ENCODE data around the gene LRRC63. TPM values are rescaled to one million over a fixed set of nuclear protein-coding genes. Genes with fewer than 3 reads are reported as not detected.

The LRRC63 gene
- total RNA-seq, 1 donor from 2014 or later: not detected

GRCh38 chr13:46315491-46316075 lies 103.9 kb downstream of the LRRC63 start:
- Histone ChIP-seq H3K9me3 (no peaks in the 10 kb centered on the region), H3K4me1 (no peaks in the 10 kb centered on the region), H3K4me3 (no peak overlapping the region), H3K27ac (no peak overlapping the region), H3K36me3 (no peaks in the 10 kb centered on the region), H3K27me3 (no peaks in the 10 kb centered on the region)
- intact Hi-C loops (cut with DNase I): no loop called here
- no peak for TF ChIP-seq CTCF (IDR thresholded peaks at IDR 0.05)
- DNase-seq (ENCODE audit: low spot score in 2 of 2): no peak

GRCh38 chr13:46317120-46317519 lies 105.4 kb downstream of the LRRC63 start:
- no peaks in the 10 kb centered on the region for H3K9me3 ChIP-seq
- H3K4me3 ChIP-seq: no peak overlapping the region
- no peaks in the 10 kb centered on the region for H3K27me3 ChIP-seq
- no peaks in the 10 kb centered on the region for H3K36me3 ChIP-seq
- no peak for TF ChIP-seq CTCF (IDR thresholded peaks at IDR 0.05)
- DNase-seq (ENCODE audit: low spot score in 2 of 2): no peak
- H3K27ac ChIP-seq: no peak overlapping the region
- intact Hi-C loops (cut with DNase I): no loop called here
- H3K4me1 ChIP-seq: no peaks in the 10 kb centered on the region

- no peaks in the 10 kb centered on the region for H3K4me1 ChIP-seq
- no peaks in the 10 kb centered on the region for H3K36me3 ChIP-seq
- H3K27ac ChIP-seq: no peak overlapping the region
- DNase-seq (ENCODE audit: low spot score in 2 of 2): no peak
- H3K27me3 ChIP-seq: no peaks in the 10 kb centered on the region
- TF ChIP-seq CTCF (IDR thresholded peaks at IDR 0.05): no peak
- no peaks in the 10 kb centered on the region for H3K9me3 ChIP-seq
- intact Hi-C loops (cut with DNase I): no loop called here
- H3K4me3 ChIP-seq: no peak overlapping the region
These were observed 107.3 kb downstream of the LRRC63 start for GRCh38 chr13:46318986-46319385.

GRCh38 chr13:46320406-46320805 lies 108.7 kb downstream of the LRRC63 start:
- Histone ChIP-seq H3K27ac (no peak overlapping the region), H3K27me3 (no peaks in the 10 kb centered on the region), H3K4me1 (no peaks in the 10 kb centered on the region), H3K9me3 (no peaks in the 10 kb centered on the region), H3K4me3 (no peak overlapping the region), H3K36me3 (no peaks in the 10 kb centered on the region)
- DNase-seq (ENCODE audit: low spot score in 2 of 2): no peak
- no peak for TF ChIP-seq CTCF (IDR thresholded peaks at IDR 0.05)
- intact Hi-C loops (cut with DNase I): no loop called here

GRCh38 chr13:46320821-46321220 lies 109.1 kb downstream of the LRRC63 start:
- Histone ChIP-seq H3K9me3 (no peaks in the 10 kb centered on the region), H3K4me1 (no peaks in the 10 kb centered on the region), H3K4me3 (no peak overlapping the region), H3K27ac (no peak overlapping the region), H3K36me3 (no peaks in the 10 kb centered on the region), H3K27me3 (no peaks in the 10 kb centered on the region)
- intact Hi-C loops (cut with DNase I): no loop called here
- DNase-seq (ENCODE audit: low spot score in 2 of 2): no peak
- TF ChIP-seq CTCF (IDR thresholded peaks at IDR 0.05): no peak

Data from ascending aorta (tissue), 2 donors.